SHP77 treated with DMSO at 0.1 percent for 48 hours (cell line): Measurements from ENCODE around the gene SOST.

Experiments
- DNase-seq: peaks from one replicate; lab custom pipeline; 2025; lab: John Stamatoyannopoulos, UW

Gene SOST

GRCh38 chr17:43774304-43775250, 16.0 kb upstream of the SOST start:
- DNase-seq, result no peak

GRCh38 chr17:43772877-43773648, 14.5 kb upstream of the SOST start:
- DNase-seq, result no peak

DNA sequence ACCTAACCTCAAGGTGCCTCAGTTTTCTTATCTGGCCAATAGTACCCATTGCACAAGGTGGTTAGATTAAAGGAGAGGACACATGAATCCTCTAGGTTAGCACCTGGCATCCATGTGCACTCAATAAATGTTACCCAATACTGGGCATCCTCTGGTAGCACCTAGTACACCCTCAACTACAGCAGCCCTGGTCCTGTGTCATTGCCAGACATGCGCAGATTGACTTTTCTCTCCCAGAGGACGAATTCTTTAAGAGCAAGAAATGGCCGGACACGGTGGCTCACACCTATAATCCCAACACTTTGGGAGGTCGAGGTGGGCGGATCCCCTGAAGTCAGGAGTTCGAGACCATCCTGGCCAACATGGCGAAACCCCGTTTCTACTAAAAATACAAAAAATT, 12.9 kb upstream of the SOST start:
- DNase-seq, result no peak

DNA sequence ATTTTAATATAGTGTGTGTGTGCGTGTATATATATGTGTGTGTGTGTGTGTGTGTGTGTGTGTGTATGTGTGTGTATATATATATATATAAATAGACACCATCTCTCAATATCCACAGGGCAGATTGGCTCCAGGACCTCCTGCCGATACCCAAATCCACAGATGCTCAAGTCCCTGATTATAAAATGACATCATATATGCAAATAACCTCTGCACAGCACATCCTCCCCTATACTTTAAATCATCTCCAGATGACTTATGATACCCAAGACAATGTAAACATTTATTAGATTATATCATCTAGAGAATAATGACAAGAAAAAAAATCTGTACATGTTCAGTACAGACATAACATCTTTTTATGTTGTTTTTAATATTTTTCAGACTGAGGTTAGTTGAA, 12.4 kb upstream of the SOST start:
- DNase-seq, result no peak

- no peak for DNase-seq
Measured at GRCh38 chr17:43769859-43770258, 11.3 kb upstream of the SOST start.

DNA sequence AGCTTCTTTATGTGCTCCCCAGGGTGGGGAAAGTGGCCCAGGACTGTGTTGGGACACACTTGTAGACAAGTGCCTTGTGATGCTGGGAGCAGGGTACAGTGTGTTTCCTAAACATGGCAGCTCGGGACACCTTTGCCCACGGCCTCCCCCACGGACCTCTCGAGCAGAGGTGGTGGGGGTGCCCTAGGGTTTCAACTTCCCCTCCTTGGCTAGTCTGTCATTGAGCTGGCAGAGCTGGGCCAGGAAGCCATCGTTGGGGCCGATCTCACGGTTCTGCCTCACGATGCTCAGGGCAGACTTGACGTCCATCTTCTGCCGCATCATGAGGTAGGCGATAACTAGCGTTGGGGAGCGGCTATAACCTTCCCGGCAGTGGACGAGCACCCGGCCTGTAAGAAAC, 10.8 kb upstream of the SOST start:
- DNase-seq, result no peak

- DNase-seq, result no peak
Measured at GRCh38 chr17:43768943-43769342, 10.4 kb upstream of the SOST start.

- DNase-seq, result no peak
Measured at GRCh38 chr17:43768382-43768781, 9.8 kb upstream of the SOST start.

- DNase-seq, result no peak
Measured at GRCh38 chr17:43767713-43768059, 9.1 kb upstream of the SOST start.

- DNase-seq, result no peak
Measured at GRCh38 chr17:43767053-43767712, 8.6 kb upstream of the SOST start.

- DNase-seq, result no peak
Measured at GRCh38 chr17:43766413-43767052, 7.9 kb upstream of the SOST start.

DNA sequence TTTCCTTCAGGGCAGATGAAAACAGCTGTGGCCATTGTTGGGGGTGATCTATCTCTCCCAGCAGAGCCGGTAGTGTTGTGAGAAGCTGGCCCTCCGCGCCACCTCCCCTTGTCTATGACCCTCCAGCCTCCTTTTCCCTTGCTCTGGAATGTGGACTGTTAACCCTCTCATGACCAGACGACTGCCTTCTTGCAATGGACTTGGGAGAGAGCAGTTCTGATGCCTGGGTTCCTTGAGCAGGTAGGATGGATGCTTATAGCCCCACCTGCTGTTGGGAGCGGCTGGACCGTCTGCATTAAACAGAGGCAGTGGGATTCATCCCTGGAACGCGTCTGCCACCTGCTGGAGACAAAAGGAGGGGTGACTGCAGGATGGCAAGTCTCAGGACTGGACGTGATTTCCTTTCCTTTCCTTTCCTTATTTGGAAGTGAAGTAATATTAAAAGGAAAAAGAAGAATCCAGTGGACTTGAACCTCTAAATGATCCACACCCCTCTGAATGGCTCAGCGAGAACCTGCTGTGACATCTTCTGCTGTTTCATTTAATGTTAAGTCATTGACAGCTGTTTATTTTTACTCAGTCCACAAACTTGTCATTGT, 1.8 kb upstream of the SOST start:
- DNase-seq, result peak; percentile 52

DNA sequence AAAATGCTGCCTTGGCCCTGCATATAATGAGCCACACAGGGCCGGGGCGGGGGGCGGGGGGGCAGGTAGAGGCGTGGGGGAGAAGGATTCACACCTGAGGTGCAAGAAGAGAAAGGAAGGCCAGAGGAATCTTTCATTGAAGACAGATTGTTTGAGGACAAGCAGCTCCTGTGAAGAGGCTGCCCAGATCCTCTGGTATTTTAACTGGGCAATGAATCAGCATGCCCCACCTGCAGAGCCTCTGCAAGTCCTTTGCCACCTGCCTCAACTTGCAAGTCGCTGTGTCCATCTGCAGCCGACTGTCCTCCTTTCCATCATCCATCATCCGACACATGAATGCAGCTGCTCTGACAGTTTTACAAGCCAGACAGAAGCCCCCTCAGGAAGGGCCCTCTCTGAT, 1.2 kb upstream of the SOST start:
- DNase-seq, result no peak

DNA sequence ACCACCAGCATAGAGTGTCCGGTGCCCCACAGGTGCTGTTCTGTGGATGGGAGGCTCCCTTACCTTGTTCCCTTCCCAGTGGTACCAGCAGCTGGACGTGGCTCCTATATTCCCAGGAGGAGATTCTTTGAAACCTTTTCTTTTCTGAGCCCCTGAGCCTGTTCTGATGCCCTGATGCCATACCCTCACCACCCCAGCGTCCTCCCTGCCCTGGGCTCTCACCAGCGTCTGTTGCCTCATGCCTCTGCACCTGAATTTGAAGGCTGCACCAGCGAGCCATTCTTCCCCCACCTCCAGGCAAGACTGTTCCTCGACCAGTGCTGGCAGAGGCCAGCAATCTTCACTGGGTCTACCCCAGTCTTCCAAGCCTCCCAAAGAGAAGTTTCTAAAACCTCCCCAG, 505 bp downstream of the SOST start:
- no peak for DNase-seq

DNA sequence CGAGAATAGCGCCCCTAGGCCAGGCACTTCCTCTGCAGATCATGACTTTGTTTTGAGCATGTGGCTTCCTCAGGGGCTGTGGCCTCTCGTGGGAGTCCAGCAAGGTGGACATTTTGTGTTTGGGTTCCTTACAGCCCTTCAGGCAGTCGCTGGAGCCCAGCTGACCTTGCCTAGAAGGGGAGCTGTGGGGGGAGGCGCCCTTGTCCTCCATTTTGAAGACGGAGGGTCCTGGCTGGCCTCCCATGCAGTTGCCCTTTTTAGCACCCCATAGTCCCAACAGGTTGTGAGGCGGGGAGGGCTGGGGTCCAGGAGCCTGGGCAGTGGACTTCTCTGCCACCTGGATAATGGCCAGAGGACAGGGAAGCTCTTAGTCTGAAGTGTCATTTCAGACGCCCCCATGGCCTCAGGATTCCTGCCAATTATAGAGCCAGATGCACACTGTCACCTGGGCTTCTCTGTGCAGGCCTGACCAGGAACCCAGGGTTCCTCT, 1.4 kb downstream of the SOST start:
- DNase-seq, result no peak

DNA sequence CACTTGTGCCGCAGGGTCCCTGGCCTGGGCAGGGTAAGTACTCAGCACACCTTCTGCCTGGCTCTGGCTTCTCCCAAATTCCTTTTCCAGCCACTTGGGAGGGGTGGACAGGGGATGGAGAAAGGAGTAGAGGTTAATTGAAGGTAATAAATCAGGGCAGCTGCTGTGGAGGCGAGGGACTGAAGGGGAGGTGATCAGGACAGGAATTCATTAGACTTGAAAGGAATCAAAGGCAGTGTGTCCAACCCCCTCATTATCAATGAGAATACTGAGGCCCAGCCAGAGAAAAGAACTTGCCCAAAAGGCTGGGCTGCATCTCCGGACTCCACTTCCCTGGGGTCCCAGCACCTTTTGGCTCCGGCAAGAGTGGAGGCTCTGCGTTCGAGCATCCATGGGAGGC, 2.4 kb downstream of the SOST start:
- no peak for DNase-seq

- DNase-seq, result no peak
Measured at GRCh38 chr17:43755389-43755875, 3.2 kb downstream of the SOST start.

- no peak for DNase-seq
Measured at GRCh38 chr17:43754947-43755346, 3.6 kb downstream of the SOST start.

DNA sequence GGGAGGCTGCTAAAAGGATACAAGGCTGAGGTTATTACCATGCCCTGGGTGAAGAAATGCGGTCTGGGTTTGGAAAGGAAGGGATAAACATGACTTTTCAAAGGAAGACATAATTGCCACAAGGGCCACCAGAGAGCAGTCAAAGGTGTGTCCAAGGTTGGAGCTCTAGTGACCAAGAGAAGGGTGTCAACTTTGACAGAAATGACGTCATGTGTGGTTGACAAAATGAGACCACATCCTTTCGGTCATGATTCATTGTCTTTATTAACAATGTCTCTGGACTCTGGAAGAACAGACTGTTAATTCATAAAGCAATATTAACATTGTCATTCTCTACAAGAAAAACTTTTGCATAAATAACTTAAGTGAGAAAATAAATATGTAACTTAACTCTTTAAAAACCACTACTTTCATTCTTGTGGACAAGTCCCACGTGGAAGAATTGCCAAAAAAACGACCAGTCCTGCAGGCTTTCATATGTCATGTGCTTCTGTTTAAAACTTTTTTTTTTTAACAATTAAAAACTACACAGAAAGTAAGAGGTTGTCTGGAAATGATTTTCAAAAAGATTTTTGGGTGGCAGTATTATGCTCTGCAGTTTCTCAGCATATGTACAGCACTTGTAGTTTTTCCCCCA, 5.0 kb downstream of the SOST start:
- no peak for DNase-seq

- no peak for DNase-seq
Measured at GRCh38 chr17:43750153-43750552, 8.4 kb downstream of the SOST start.

- DNase-seq, result no peak
Measured at GRCh38 chr17:43745541-43745940, 13.1 kb downstream of the SOST start.
